CD8-positive, alpha-beta memory T cell (primary cell): ENCODE data around the gene ANO6. TPM values are rescaled to one million over a fixed set of nuclear protein-coding genes. Genes with fewer than 3 reads are reported as not detected.

Experiments
- CTCF ChIA-PET: fragments of 350-600 bp; sonication (Branson Sonifier 250); formaldehyde crosslinking; loops from one replicate; lab custom pipeline; 2021; ENCODE audit warnings: antibody characterized with exemption; lab: Charles Lee
- POLR2A ChIA-PET: fragments of 350-600 bp; sonication (Branson Sonifier 250); formaldehyde crosslinking; loops from one replicate; lab custom pipeline; 2021; ENCODE audit warnings: antibody characterized with exemption; lab: Charles Lee
- DNase-seq, 5 donors: peaks; one replicate each; pipeline versions ENCODE4 v3.0.0 to v3.0.0-alpha.2; 2020 to 2022; ENCODE audit warnings: mixed read lengths in 1 of 5
- H3K27ac ChIP-seq: one replicate; pipeline ENCODE4 v1.7.0; 2013; ENCODE audit warnings: low read depth, mild to moderate bottlenecking, low read length, moderate library complexity
- H3K27me3 ChIP-seq: 2 replicates; pipeline ENCODE4 v1.7.0; 2013; ENCODE audit warnings: low read length, mild to moderate bottlenecking; ENCODE audit not compliant: insufficient read depth, poor library complexity, severe bottlenecking
- H3K36me3 ChIP-seq: 2 replicates; pipeline ENCODE4 v1.7.0; 2013; ENCODE audit warnings: mild to moderate bottlenecking, low read length, moderate library complexity; ENCODE audit not compliant: insufficient read depth
- H3K4me1 ChIP-seq: 2 replicates; pipeline ENCODE4 v1.7.0; 2013; ENCODE audit warnings: mild to moderate bottlenecking, low read length, moderate library complexity; ENCODE audit not compliant: insufficient read depth
- H3K4me3 ChIP-seq: 2 replicates; pipeline ENCODE4 v1.7.0; 2013; ENCODE audit warnings: mild to moderate bottlenecking, low read length
- H3K9me3 ChIP-seq: 2 replicates; pipeline ENCODE4 v1.7.0; 2013; ENCODE audit warnings: mild to moderate bottlenecking, low read length
- H3K27ac Mint-ChIP-seq, 8 donors: one replicate each; pipeline ENCODE4 v1.8.0; 2020 to 2021; ENCODE audit warnings: mixed read lengths in 8 of 8, mild to moderate bottlenecking in 6 of 8, inconsistent platforms in 3 of 8, moderate library complexity in 3 of 8
- H3K27me3 Mint-ChIP-seq, 2 donors: one replicate each; pipeline ENCODE4 v1.8.0; 2020 to 2021; ENCODE audit warnings: mixed read lengths in 2 of 2, mild to moderate bottlenecking in 1 of 2, moderate library complexity in 1 of 2
- H3K36me3 Mint-ChIP-seq, 3 donors: one replicate each; pipeline ENCODE4 v1.8.0; 2020 to 2021; ENCODE audit warnings: mixed read lengths in 3 of 3, inconsistent platforms in 1 of 3, mild to moderate bottlenecking in 1 of 3
- H3K4me1 Mint-ChIP-seq, 3 donors: one replicate each; pipeline ENCODE4 v1.8.0; 2020 to 2021; ENCODE audit warnings: mixed read lengths in 3 of 3, inconsistent platforms in 1 of 3, mild to moderate bottlenecking in 1 of 3
- H3K4me3 Mint-ChIP-seq, 7 donors: one replicate each; pipeline ENCODE4 v1.8.0; 2020 to 2021; ENCODE audit warnings: mixed read lengths in 7 of 7, mild to moderate bottlenecking in 6 of 7, moderate library complexity in 4 of 7, inconsistent platforms in 2 of 7
- H3K9me3 Mint-ChIP-seq, 5 donors: one replicate each; pipeline ENCODE4 v1.8.0; 2020 to 2022; ENCODE audit warnings: mixed read lengths in 5 of 5, mild to moderate bottlenecking in 3 of 5, moderate library complexity in 2 of 5, inconsistent platforms in 1 of 5
- polyA plus RNA-seq: library from polyadenylated mRNA; unstranded; fragments of 300-500 nt; fragmentation: Illumina TruSeq; gene quantifications from one replicate; pipeline ENCODE4 v1.2.3, GENCODE V29; 2021
- total RNA-seq, 2 experiments: library from RNA; stranded (reverse); gene quantifications; one replicate each; pipeline ENCODE4 v1.2.3, GENCODE V29; 2021

The ANO6 gene
- total and polyA plus RNA-seq, 3 experiments from 2014 or later, result 19.7 to 26.1 (median 20.0) TPM

DNA sequence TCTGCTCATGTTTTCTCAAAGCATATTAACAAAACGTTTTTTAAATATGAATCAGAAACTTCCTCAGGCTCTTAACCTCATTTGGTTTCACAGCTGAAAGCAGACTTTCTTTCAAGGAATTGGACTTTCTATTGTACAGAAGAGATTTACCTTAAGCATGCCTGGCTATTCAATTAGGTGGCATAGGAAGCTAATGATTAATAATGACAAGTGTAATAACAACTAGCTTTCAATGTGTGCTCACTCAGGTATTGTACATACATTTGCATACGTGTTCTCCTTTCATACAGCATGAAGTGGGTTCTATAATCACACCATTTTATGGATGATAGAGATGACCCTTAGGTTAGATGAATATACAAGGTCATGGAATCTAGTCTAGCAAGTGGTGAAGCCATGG is 115.7 kb downstream of the ANO6 start:
- no peaks in the 10 kb centered on the region for H3K9me3 ChIP-seq
- H3K27me3 ChIP-seq, result no peaks in the 10 kb centered on the region
- H3K4me3 Mint-ChIP-seq, result no peak overlapping the region
- no peak overlapping the region for H3K27ac ChIP-seq
- no peaks in the 10 kb centered on the region for H3K4me1 ChIP-seq
- no peaks in the 10 kb centered on the region for H3K27me3 Mint-ChIP-seq
- H3K4me1 Mint-ChIP-seq, result peaks cover 10 to 21% (median 15%) of the 10 kb centered on the region in 3 donors
- H3K36me3 ChIP-seq, result no peaks in the 10 kb centered on the region
- no peak overlapping the region for H3K27ac Mint-ChIP-seq
- H3K9me3 Mint-ChIP-seq, result no peaks in the 10 kb centered on the region
- POLR2A ChIA-PET, result no interaction called here
- no peak for DNase-seq
- CTCF ChIA-PET, result no interaction called here
- H3K4me3 ChIP-seq, result no peak overlapping the region
- H3K36me3 Mint-ChIP-seq, result peaks cover 9 to 27% (median 19%) of the 10 kb centered on the region in 3 donors

DNA sequence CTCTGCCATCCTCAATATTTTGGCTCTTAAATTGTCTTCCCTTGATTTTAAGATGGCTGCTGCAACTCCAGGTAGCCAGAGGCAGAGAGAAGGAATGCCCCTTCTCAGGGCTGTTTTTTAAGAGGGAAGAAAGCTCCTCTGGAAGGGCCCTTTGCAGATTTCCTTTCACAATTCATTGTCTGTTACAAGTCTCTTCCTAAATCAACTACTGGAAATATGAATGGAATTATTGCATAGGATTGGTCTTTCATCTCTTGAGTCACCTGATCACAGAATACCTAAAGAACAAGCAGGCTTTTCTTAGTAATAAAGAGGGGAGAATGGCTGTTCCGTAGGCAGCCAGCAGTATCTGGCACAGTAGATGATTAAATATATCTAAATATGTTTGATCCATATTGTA is 118.5 kb downstream of the ANO6 start:
- Histone ChIP-seq H3K27ac (no peak overlapping the region), H3K27me3 (no peaks in the 10 kb centered on the region), H3K4me3 (no peak overlapping the region), H3K9me3 (no peaks in the 10 kb centered on the region), H3K36me3 (no peaks in the 10 kb centered on the region), H3K4me1 (no peaks in the 10 kb centered on the region)
- peaks cover 9 to 32% (median 19%) of the 10 kb centered on the region in 3 donors for H3K36me3 Mint-ChIP-seq
- no peak overlapping the region for H3K4me3 Mint-ChIP-seq
- POLR2A ChIA-PET, result no interaction called here
- CTCF ChIA-PET, result no interaction called here
- H3K27ac Mint-ChIP-seq, result no peak overlapping the region
- peaks cover 0 to 6% (median 0%) of the 10 kb centered on the region in 3 donors for H3K4me1 Mint-ChIP-seq
- H3K27me3 Mint-ChIP-seq, result no peaks in the 10 kb centered on the region
- no peak for DNase-seq
- H3K9me3 Mint-ChIP-seq, result no peaks in the 10 kb centered on the region

DNA sequence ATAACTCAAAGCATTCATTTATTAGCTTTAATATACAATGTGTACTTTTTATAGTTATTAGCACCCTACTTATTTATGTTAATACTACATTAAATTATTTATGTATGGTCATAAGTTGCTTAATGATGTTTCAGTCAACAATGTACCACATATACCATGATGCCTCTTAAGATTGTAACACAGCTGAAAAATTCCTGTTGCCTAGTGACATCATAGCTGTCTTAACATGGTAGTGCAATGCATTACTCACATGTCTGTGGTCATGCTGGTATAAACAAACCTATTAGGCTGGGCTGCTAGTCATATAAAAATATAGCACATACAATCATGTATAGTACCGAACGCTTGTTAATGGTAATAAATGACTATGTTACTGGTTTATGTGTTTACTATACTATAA is 120.4 kb downstream of the ANO6 start:
- peaks cover 9 to 29% (median 16%) of the 10 kb centered on the region in 3 donors for H3K36me3 Mint-ChIP-seq
- no peaks in the 10 kb centered on the region for H3K9me3 ChIP-seq
- H3K27ac Mint-ChIP-seq, result no peak overlapping the region
- H3K4me1 Mint-ChIP-seq, result peaks cover 0 to 6% (median 0%) of the 10 kb centered on the region in 3 donors
- no peak overlapping the region for H3K4me3 Mint-ChIP-seq
- no peak for DNase-seq
- no peak overlapping the region for H3K4me3 ChIP-seq
- no peaks in the 10 kb centered on the region for H3K4me1 ChIP-seq
- no peaks in the 10 kb centered on the region for H3K27me3 Mint-ChIP-seq
- H3K9me3 Mint-ChIP-seq, result no peaks in the 10 kb centered on the region
- H3K27me3 ChIP-seq, result no peaks in the 10 kb centered on the region
- no peak overlapping the region for H3K27ac ChIP-seq
- CTCF ChIA-PET, result no interaction called here
- H3K36me3 ChIP-seq, result no peaks in the 10 kb centered on the region
- POLR2A ChIA-PET, result no interaction called here

DNA sequence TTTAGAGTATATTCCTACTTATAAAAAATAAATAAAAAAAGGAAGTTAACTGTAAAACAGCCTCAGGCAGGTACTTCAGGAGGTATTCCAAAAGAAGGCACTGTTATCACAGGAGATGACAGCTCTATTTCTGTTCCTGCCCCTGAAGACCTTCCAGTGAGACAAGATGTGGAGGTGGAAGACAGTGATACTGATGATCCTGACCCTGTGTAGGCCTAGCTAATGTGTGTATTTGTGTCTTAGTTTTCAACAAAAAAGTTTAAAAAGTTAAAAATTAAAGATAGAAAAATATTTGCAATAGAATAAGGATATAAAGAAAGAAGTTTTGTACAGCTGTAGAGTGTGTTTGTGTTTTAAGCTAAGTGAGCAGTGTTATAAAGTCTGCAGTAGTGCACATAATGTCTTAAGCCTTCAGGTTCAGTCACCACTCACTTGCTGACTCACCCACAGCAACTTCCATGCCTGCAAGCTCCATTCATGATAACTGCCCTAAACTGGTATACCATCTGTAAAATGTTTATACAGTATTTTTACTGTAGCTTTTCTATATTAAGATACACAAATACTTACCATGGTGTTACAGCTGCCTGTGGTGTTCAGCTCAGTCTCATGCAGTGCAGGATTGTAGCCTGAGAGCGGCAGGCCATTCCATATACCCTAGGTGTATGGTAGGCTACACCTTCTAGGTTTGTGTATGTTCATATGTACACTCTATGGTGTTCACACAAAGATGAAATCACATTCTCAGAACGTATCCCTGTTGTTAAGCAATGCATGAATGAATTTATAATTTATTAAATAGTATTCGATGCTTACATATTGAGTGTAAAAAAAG is 121.1 kb downstream of the ANO6 start:
- POLR2A ChIA-PET, result no interaction called here
- Mint-ChIP-seq H3K27me3 (no peaks in the 10 kb centered on the region), H3K4me3 (no peak overlapping the region), H3K27ac (no peak overlapping the region), H3K9me3 (no peaks in the 10 kb centered on the region), H3K4me1 (peaks cover 0 to 6% (median 0%) of the 10 kb centered on the region in 3 donors), H3K36me3 (peaks cover 7 to 24% (median 14%) of the 10 kb centered on the region in 3 donors)
- CTCF ChIA-PET, result no interaction called here
- Histone ChIP-seq H3K27ac (no peak overlapping the region), H3K9me3 (no peaks in the 10 kb centered on the region), H3K36me3 (no peaks in the 10 kb centered on the region), H3K4me1 (no peaks in the 10 kb centered on the region), H3K4me3 (no peak overlapping the region), H3K27me3 (no peaks in the 10 kb centered on the region)
- DNase-seq, result no peak

DNA sequence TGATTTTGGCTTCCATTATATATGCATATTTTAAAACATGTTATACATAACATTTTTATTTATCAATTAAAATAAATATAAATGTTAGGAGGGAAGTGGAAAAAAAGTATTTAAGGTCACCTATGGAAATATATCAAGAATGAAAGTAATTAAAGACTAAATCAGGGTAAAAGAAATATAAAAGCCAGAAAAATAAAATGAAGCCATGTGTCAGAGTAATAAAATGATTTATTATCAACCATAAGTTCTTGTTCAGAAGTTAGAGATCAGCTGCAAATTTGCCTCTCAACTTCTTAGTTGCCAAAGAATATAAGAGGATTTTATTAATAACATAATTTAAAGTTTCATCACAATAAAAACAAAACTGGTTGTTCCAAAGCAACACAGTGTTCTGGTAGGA is 121.9 kb downstream of the ANO6 start:
- Histone ChIP-seq H3K9me3 (no peaks in the 10 kb centered on the region), H3K36me3 (no peaks in the 10 kb centered on the region), H3K27me3 (no peaks in the 10 kb centered on the region), H3K4me1 (no peaks in the 10 kb centered on the region), H3K27ac (no peak overlapping the region), H3K4me3 (no peak overlapping the region)
- no peak for DNase-seq
- H3K4me1 Mint-ChIP-seq, result peaks cover 0 to 6% (median 0%) of the 10 kb centered on the region in 3 donors
- ChIA-PET POLR2A (no interaction called here), CTCF (no interaction called here)
- H3K27me3 Mint-ChIP-seq, result no peaks in the 10 kb centered on the region
- peaks cover 0 to 18% (median 10%) of the 10 kb centered on the region in 3 donors for H3K36me3 Mint-ChIP-seq
- no peak overlapping the region for H3K27ac Mint-ChIP-seq
- H3K9me3 Mint-ChIP-seq, result no peaks in the 10 kb centered on the region
- H3K4me3 Mint-ChIP-seq, result no peak overlapping the region

DNA sequence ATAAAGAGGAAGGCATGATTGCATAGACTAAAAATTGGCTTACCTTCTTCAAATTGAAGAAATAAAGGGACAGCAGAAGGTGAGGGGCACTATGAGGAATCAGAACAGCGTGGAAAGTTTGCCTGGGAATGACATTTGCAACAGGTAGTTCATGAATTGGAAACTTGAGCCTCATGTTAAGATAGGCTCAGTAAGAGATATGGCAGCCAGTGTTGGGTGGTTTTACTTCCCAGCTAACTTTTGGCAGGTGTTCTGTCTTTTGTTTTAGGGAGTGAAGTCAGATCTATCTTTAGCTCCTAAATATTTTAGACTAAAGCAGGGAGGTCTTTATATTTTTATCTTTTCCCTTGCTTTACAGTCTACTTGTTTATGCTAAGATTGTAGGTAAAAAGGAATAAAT is 122.4 kb downstream of the ANO6 start:
- H3K27ac Mint-ChIP-seq, result no peak overlapping the region
- Histone ChIP-seq H3K4me1 (no peaks in the 10 kb centered on the region), H3K9me3 (no peaks in the 10 kb centered on the region), H3K27ac (no peak overlapping the region), H3K27me3 (no peaks in the 10 kb centered on the region), H3K36me3 (no peaks in the 10 kb centered on the region), H3K4me3 (no peak overlapping the region)
- CTCF ChIA-PET, result no interaction called here
- no peak overlapping the region for H3K4me3 Mint-ChIP-seq
- H3K4me1 Mint-ChIP-seq, result peaks cover 0 to 6% (median 0%) of the 10 kb centered on the region in 3 donors
- H3K9me3 Mint-ChIP-seq, result no peaks in the 10 kb centered on the region
- DNase-seq, result no peak
- POLR2A ChIA-PET, result no interaction called here
- H3K36me3 Mint-ChIP-seq, result peaks cover 0 to 19% (median 12%) of the 10 kb centered on the region in 3 donors
- no peaks in the 10 kb centered on the region for H3K27me3 Mint-ChIP-seq

DNA sequence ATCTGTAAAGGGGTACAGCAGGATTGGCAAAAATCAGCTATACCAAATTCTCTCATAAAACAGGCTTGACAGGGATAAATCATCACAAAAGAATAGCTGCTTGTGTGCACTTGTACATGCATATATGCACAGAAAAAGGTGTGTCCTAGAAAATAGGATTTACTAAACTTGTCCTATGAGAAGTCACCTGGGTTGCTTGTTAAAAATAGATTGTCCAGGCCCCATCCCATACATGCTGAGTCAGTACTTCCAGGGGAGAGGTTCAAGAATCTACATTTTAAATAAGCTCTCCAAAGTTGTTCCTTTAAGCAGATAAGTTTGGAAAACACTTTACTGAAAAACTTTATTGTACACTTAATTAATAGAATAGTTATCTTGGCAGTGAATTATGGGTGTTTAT is 123.1 kb downstream of the ANO6 start:
- Histone ChIP-seq H3K9me3 (no peaks in the 10 kb centered on the region), H3K27me3 (no peaks in the 10 kb centered on the region), H3K4me3 (no peak overlapping the region), H3K4me1 (no peaks in the 10 kb centered on the region), H3K36me3 (no peaks in the 10 kb centered on the region), H3K27ac (no peak overlapping the region)
- Mint-ChIP-seq H3K27me3 (no peaks in the 10 kb centered on the region), H3K27ac (no peak overlapping the region), H3K4me3 (no peak overlapping the region), H3K9me3 (no peaks in the 10 kb centered on the region), H3K36me3 (peaks cover 0 to 19% (median 12%) of the 10 kb centered on the region in 3 donors), H3K4me1 (peaks cover 0 to 6% (median 0%) of the 10 kb centered on the region in 3 donors)
- ChIA-PET CTCF (no interaction called here), POLR2A (no interaction called here)
- no peak for DNase-seq

DNA sequence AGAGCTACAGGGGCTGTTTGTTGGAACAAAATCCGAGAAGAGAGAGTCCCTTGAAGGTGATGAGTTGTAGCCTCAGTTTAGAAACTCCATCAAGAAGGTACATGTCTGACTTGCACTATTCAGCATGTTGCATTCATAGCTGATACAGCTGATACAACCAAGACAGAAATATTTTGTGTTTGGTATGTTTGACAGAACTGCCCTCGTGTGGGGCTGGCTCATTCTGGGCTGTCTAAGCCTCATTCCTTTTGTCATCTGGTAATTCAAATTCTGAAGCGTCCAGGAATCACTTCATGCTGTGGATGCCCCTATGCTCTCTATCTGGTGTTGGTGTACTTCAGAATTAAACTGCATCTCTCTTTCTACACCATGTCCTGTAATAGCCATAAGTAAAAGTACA is 126.3 kb downstream of the ANO6 start:
- Mint-ChIP-seq H3K27me3 (no peaks in the 10 kb centered on the region), H3K27ac (no peak overlapping the region), H3K9me3 (no peaks in the 10 kb centered on the region), H3K4me1 (no peaks in the 10 kb centered on the region), H3K36me3 (peaks cover 0 to 23% (median 14%) of the 10 kb centered on the region in 3 donors), H3K4me3 (no peak overlapping the region)
- Histone ChIP-seq H3K36me3 (no peaks in the 10 kb centered on the region), H3K27me3 (no peaks in the 10 kb centered on the region), H3K9me3 (no peaks in the 10 kb centered on the region), H3K27ac (no peak overlapping the region), H3K4me1 (no peaks in the 10 kb centered on the region), H3K4me3 (no peak overlapping the region)
- POLR2A ChIA-PET, result no interaction called here
- CTCF ChIA-PET, result no interaction called here
- no peak for DNase-seq
